ENCODE measurements around the gene SCYL2.

DNA sequence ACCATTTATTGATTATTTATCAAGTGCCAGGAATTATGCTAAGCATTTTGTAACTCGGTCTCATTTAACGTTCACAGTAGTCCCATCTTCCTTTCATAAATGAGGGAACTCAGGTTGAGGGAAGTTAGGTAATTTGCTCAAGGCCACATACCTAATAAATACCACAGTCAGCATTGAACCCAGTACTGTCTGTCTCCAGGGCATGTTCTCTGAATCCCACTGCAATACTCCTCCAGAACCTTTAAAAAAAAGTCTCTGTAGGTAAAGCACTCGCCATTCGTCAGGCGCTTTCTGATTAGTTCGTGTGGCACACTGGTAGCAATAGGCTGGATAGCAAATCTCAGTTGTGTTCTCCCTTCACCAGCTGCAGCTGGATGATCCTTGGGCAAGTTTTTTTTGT, 104.2 kb downstream of the SCYL2 start:
- TF ChIP-seq, protein P1, sequence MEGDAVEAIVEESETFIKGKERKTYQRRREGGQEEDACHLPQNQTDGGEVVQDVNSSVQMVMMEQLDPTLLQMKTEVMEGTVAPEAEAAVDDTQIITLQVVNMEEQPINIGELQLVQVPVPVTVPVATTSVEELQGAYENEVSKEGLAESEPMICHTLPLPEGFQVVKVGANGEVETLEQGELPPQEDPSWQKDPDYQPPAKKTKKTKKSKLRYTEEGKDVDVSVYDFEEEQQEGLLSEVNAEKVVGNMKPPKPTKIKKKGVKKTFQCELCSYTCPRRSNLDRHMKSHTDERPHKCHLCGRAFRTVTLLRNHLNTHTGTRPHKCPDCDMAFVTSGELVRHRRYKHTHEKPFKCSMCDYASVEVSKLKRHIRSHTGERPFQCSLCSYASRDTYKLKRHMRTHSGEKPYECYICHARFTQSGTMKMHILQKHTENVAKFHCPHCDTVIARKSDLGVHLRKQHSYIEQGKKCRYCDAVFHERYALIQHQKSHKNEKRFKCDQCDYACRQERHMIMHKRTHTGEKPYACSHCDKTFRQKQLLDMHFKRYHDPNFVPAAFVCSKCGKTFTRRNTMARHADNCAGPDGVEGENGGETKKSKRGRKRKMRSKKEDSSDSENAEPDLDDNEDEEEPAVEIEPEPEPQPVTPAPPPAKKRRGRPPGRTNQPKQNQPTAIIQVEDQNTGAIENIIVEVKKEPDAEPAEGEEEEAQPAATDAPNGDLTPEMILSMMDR (IDR thresholded peaks at IDR 0.05) = no peak
- no peak for TF ChIP-seq POLR2AphosphoS5 (IDR thresholded peaks at IDR 0.05)
- TF ChIP-seq POLR2A (IDR thresholded peaks at IDR 0.05) = no peak
- TF ChIP-seq EP300 (IDR thresholded peaks at IDR 0.05) = no peak

All from gastroesophageal sphincter (tissue), 3 donors.